SK-N-SH (cell line): ENCODE data around the gene TOMM40L. TPM values are rescaled to one million over a fixed set of nuclear protein-coding genes. Genes with fewer than 3 reads are reported as not detected.

ENCODE experiments used
- CTCF ChIA-PET: fragments of 300-600, 350-600 bp; formaldehyde crosslinking; extraction: SDS; loops from one replicate; lab custom pipeline; 2021; lab: Yijun Ruan, JAX
- POLR2A ChIA-PET: fragments of 350-600 bp; sonication (Branson Sonifier 250); formaldehyde crosslinking; extraction: SDS; loops from one replicate; lab custom pipeline; 2020; ENCODE audit warnings: antibody characterized with exemption, inconsistent platforms; lab: Yijun Ruan, JAX
- DNase-seq: peaks from one replicate; pipeline ENCODE4 v3.0.0; 2012
- H2AFZ ChIP-seq: fragments of 200-600 bp; sonication (generic); 2 replicates; pipeline ENCODE4 v1.8.1; 2016; ENCODE audit warnings: antibody characterized with exemption, mild to moderate bottlenecking, low read depth
- H3F3A ChIP-seq: fragments of 200-600 bp; sonication (generic); replicated peaks from 2 replicates; pipeline ENCODE3; 2016; ENCODE audit warnings: antibody characterized with exemption, mild to moderate bottlenecking; ENCODE audit not compliant: insufficient read depth
- H3K27ac ChIP-seq, 2 experiments: fragments of 200-500 bp in 1 of 2; fragments of 200-600 bp in 1 of 2; sonication (Bioruptor generic) in 1 of 2; sonication (generic), shearing (Covaris generic) in 1 of 2; 2 replicates each; pipeline versions ENCODE4 v1.5.1 to v1.6.1; 2014 to 2016; ENCODE audit warnings: low read depth in 2 of 2, inconsistent platforms in 1 of 2, low read length in 1 of 2, mild to moderate bottlenecking in 1 of 2, mixed read lengths in 1 of 2
- H3K27me3 ChIP-seq: fragments of 200-600 bp; sonication (generic), shearing (Covaris generic); 2 replicates; pipeline ENCODE4 v1.6.1; 2016; ENCODE audit warnings: mixed run types; ENCODE audit not compliant: insufficient read depth
- H3K36me3 ChIP-seq, 2 experiments: fragments of 200-500 bp in 1 of 2; fragments of 200-600 bp in 1 of 2; sonication (Bioruptor generic) in 1 of 2; sonication (generic) in 1 of 2; replicated peaks in 1 of 2; 2 replicates each; pipeline versions ENCODE3 to v1.5.1; 2014 to 2016; ENCODE audit warnings: low read length in 1 of 2, mild to moderate bottlenecking in 1 of 2; ENCODE audit not compliant: insufficient read depth in 2 of 2, control insufficient read depth in 1 of 2
- H3K4me1 ChIP-seq, 2 experiments: fragments of 200-500 bp in 1 of 2; fragments of 200-600 bp in 1 of 2; sonication (Bioruptor generic) in 1 of 2; sonication (generic), shearing (Covaris generic) in 1 of 2; 2 replicates each; pipeline versions ENCODE4 v1.5.1 to v1.6.1; 2014 to 2016; ENCODE audit warnings: low read depth in 1 of 2, low read length in 1 of 2, mixed run types in 1 of 2; ENCODE audit not compliant: insufficient read depth in 2 of 2, control insufficient read depth in 1 of 2
- H3K4me2 ChIP-seq: fragments of 200-600 bp; sonication (generic), shearing (Covaris generic); 2 replicates; pipeline ENCODE4 v1.6.1; 2017; ENCODE audit warnings: mixed run types
- H3K4me3 ChIP-seq, 2 experiments: fragments of 200-500 bp in 1 of 2; fragments of 200-600 bp in 1 of 2; sonication (Bioruptor generic) in 1 of 2; sonication (generic), shearing (Covaris generic) in 1 of 2; 2 replicates each; pipeline versions ENCODE4 v1.5.1 to v1.8.1; 2014 to 2016; ENCODE audit warnings: low read depth in 2 of 2, inconsistent platforms in 1 of 2, low read length in 1 of 2, mild to moderate bottlenecking in 1 of 2, mixed read lengths in 1 of 2, moderate library complexity in 1 of 2
- H3K79me2 ChIP-seq: fragments of 200-600 bp; sonication (generic); 2 replicates; pipeline ENCODE4 v1.8.1; 2017; ENCODE audit warnings: mild to moderate bottlenecking; ENCODE audit not compliant: insufficient read depth
- H3K9ac ChIP-seq: fragments of 200-600 bp; sonication (generic); 2 replicates; pipeline ENCODE4 v1.6.1; 2017; ENCODE audit warnings: mixed run types
- H3K9me2 ChIP-seq: fragments of 200-600 bp; sonication (generic); 2 replicates; pipeline ENCODE4 v1.6.1; 2017; ENCODE audit warnings: mixed run types
- H3K9me3 ChIP-seq: fragments of 200-600 bp; sonication (generic); 2 replicates; pipeline ENCODE4 v1.6.1; 2017; ENCODE audit warnings: mixed run types, mild to moderate bottlenecking, moderate library complexity
- H4K20me1 ChIP-seq: fragments of 200-600 bp; sonication (generic); 2 replicates; pipeline ENCODE4 v1.6.1; 2017; ENCODE audit warnings: mild to moderate bottlenecking, mixed run types; ENCODE audit not compliant: insufficient read depth
- CHD2 ChIP-seq: fragments of 150-350 bp; IDR thresholded peaks from 2 replicates; pipeline ENCODE4 v1.6.1; 2018; ENCODE audit warnings: low read length; ENCODE audit not compliant: partially characterized antibody
- CTCF ChIP-seq: fragments of 200-600 bp; sonication (generic); IDR thresholded peaks from 2 replicates; pipeline ENCODE4 v1.6.1; 2017; ENCODE audit warnings: antibody characterized with exemption, mild to moderate bottlenecking, moderate library complexity
- EZH2phosphoT487 ChIP-seq: fragments of 200-600 bp; sonication (generic); IDR thresholded peaks from 2 replicates; pipeline ENCODE4 v1.6.1; 2017; ENCODE audit warnings: low read depth, mixed run types, mild to moderate bottlenecking, antibody characterized with exemption, moderate library complexity, borderline replicate concordance
- FOSL2 ChIP-seq: IDR thresholded peaks from 2 replicates; pipeline ENCODE4 v1.4.0; 2012; ENCODE audit warnings: low read depth, mild to moderate bottlenecking, moderate library complexity, borderline replicate concordance
- FOXJ3 ChIP-seq: sonication (generic); formaldehyde crosslinking; IDR thresholded peaks from 2 replicates; pipeline ENCODE4 v1.5.1; 2020; ENCODE audit warnings: mild to moderate bottlenecking, missing genetic modification reagents
- FOXM1 ChIP-seq: IDR thresholded peaks from 2 replicates; pipeline ENCODE4 v1.4.0; 2012; ENCODE audit warnings: low read depth, mild to moderate bottlenecking
- GABPA ChIP-seq: IDR thresholded peaks from 2 replicates; pipeline ENCODE4 v1.4.0; 2012; ENCODE audit warnings: low read depth, mild to moderate bottlenecking
- JUND ChIP-seq: IDR thresholded peaks from 2 replicates; pipeline ENCODE4 v1.4.0; 2012
- MXI1 ChIP-seq: IDR thresholded peaks from 2 replicates; pipeline ENCODE4 v1.6.1; 2012; ENCODE audit warnings: mild to moderate bottlenecking, low read depth, low read length, improper control_type of control experiment
- NFIC ChIP-seq: IDR thresholded peaks from 2 replicates; pipeline ENCODE4 v1.4.0; 2012; ENCODE audit warnings: borderline replicate concordance
- PBX3 ChIP-seq: IDR thresholded peaks from 2 replicates; pipeline ENCODE4; 2012
- RFX5 ChIP-seq: IDR thresholded peaks from 2 replicates; pipeline ENCODE4 v1.6.1; 2012; ENCODE audit warnings: mild to moderate bottlenecking, improper control_type of control experiment, low read length
- SIN3A ChIP-seq: IDR thresholded peaks from 2 replicates; pipeline ENCODE4 v1.6.1; 2012; ENCODE audit warnings: low read depth, mild to moderate bottlenecking, low read length, moderate library complexity, borderline replicate concordance
- USF1 ChIP-seq: IDR thresholded peaks from 2 replicates; pipeline ENCODE4 v1.4.0; 2012; ENCODE audit warnings: low read depth, borderline replicate concordance
- USF2 ChIP-seq: fragments of 150-350 bp; IDR thresholded peaks from 2 replicates; pipeline ENCODE4 v1.6.1; 2017; ENCODE audit warnings: antibody characterized with exemption, low read length, low read depth, borderline replicate concordance
- WGBS: methylation state at CpG from one replicate; pipeline ENCODE4 v1.1.6; 2017; ENCODE audit warnings: low lambda C conversion rate; 5-methylcytosine and 5-hydroxymethylcytosine counted together
- polyA plus RNA-seq, 3 experiments: library from polyadenylated mRNA; depleted of rRNA; stranded (reverse); fragments of >200 nt; gene quantifications; 2 replicates each; pipeline ENCODE4 v1.2.3, GENCODE V29; 2012

The TOMM40L gene
- polyA plus RNA-seq, 1 of the 3 experiments (the other 2 are of a cell fraction) = 9.7 TPM

GRCh38 chr1:161182214-161182613 lies 43.6 kb upstream of the TOMM40L start:
- Histone ChIP-seq H3K9ac (no peak overlapping the region), H4K20me1 (no peaks in the 10 kb centered on the region), H3K36me3 (no peaks in the 10 kb centered on the region), H3K9me2 (no peaks in the 10 kb centered on the region), H3K9me3 (no peaks in the 10 kb centered on the region), H3K4me3 (no peak overlapping the region), H3K27ac (no peak overlapping the region), H3K4me1 (peaks cover 0 to 15% of the 10 kb centered on the region in 2 experiments; a peak in 3 of 4 replicates), H3F3A (peaks cover 10% of the 10 kb centered on the region), H3K79me2 (no peaks in the 10 kb centered on the region)
- 100% methylated on average over 1 of the region's 1 CpG for WGBS
- no peak for DNase-seq
- POLR2A ChIA-PET = no interaction called here
- no peak for TF ChIP-seq FOXJ3 (CRISPR knock-in tag)
- TF ChIP-seq SIN3A = no peak
- TF ChIP-seq CTCF = no peak
- no peak for TF ChIP-seq USF2
- TF ChIP-seq USF1 = no peak
- TF ChIP-seq JUND = no peak
- no peak for TF ChIP-seq FOSL2
- TF ChIP-seq GABPA = no peak
- TF ChIP-seq NFIC = no peak
- TF ChIP-seq, all 33 proteins: peak for 0
- Histone ChIP-seq H3K4me2 (no peak overlapping the region), H2AFZ (no peak overlapping the region; the same call in 1 of the 2 replicates), H3K27me3 (no peaks in the 10 kb centered on the region)
- CTCF ChIA-PET = interaction anchor here (0.7 to 5.6 kb wide), 3 partner anchors 10 to 28 kb away, joined by 3 to 32 read pairs (median 8); partner anchors contain the start of gene PPOX

GRCh38 chr1:161185282-161185682 lies 40.6 kb upstream of the TOMM40L start:
- H3K27me3 ChIP-seq = no peaks in the 10 kb centered on the region
- CTCF ChIA-PET = no interaction called here
- H3K4me1 ChIP-seq = peaks cover 0 to 10% of the 10 kb centered on the region in 2 experiments; a peak in 3 of 4 replicates
- H3K4me3 ChIP-seq = no peak overlapping the region
- peaks cover 10% of the 10 kb centered on the region for H3F3A ChIP-seq
- peak; percentile 45 for DNase-seq
- no peaks in the 10 kb centered on the region for H3K79me2 ChIP-seq
- peak overlapping the region; percentile 43 for H2AFZ ChIP-seq
- 20% methylated on average over 3 of the region's 3 CpGs for WGBS
- H3K9ac ChIP-seq = no peak overlapping the region
- TF ChIP-seq SIN3A (no peak), JUND (no peak), MXI1 (peak; percentile 84), FOXM1 (no peak), FOXJ3 (CRISPR knock-in tag) (no peak), PBX3 (no peak), CTCF (no peak), EZH2phosphoT487 (no peak), RFX5 (peak; percentile 96), CHD2 (no peak)
- TF ChIP-seq, all 33 proteins: peak for 2
- POLR2A ChIA-PET = no interaction called here
- Histone ChIP-seq H3K9me2 (no peaks in the 10 kb centered on the region), H4K20me1 (no peaks in the 10 kb centered on the region), H3K36me3 (no peaks in the 10 kb centered on the region), H3K27ac (peak overlapping the region in 1 of 2 experiments; percentile 77; a peak in 2 of 4 replicates), H3K9me3 (no peaks in the 10 kb centered on the region), H3K4me2 (no peak overlapping the region)
